GM20431 (cell line): ENCODE measurements around the gene PET100.

Experiments used
- in situ Hi-C: fragments of 300-500 bp; cut with MseI, MboI; formaldehyde crosslinking; loops from one replicate; pipeline ENCODE4 v1.15.0; 2020; ENCODE audit warnings: low sequenced_read_pairs; ENCODE audit not compliant: unreplicated experiment

The PET100 gene

DNA sequence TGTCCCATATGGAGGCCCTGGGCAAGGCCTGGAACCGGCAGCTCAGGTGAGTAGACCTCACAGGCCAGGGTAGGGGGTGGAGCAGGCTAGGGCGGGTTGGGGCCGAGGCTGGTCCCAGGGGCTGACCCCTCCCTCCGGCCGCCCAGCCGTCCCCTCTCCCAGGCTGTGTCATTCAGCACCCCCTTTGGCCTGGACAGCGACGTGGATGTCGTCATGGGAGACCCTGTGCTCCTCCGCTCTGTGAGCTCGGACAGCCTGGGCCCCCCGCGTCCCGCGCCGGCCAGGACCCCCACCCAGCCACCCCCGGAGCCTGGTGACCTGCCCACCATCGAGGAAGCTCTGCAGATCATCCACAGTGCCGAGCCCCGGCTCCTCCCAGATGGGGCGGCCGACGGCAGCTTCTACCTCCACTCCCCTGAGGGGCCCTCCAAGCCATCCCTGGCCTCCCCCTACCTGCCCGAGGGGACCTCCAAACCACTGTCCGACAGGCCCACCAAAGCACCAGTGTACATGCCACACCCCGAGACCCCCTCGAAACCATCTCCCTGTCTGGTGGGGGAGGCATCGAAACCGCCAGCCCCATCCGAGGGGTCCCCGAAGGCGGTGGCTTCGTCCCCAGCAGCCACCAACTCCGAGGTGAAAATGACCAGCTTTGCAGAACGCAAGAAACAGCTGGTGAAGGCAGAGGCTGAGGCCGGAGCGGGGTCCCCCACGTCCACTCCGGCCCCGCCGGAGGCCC is 17.9 kb upstream of the PET100 start:
- in situ Hi-C loops: no loop called here

DNA sequence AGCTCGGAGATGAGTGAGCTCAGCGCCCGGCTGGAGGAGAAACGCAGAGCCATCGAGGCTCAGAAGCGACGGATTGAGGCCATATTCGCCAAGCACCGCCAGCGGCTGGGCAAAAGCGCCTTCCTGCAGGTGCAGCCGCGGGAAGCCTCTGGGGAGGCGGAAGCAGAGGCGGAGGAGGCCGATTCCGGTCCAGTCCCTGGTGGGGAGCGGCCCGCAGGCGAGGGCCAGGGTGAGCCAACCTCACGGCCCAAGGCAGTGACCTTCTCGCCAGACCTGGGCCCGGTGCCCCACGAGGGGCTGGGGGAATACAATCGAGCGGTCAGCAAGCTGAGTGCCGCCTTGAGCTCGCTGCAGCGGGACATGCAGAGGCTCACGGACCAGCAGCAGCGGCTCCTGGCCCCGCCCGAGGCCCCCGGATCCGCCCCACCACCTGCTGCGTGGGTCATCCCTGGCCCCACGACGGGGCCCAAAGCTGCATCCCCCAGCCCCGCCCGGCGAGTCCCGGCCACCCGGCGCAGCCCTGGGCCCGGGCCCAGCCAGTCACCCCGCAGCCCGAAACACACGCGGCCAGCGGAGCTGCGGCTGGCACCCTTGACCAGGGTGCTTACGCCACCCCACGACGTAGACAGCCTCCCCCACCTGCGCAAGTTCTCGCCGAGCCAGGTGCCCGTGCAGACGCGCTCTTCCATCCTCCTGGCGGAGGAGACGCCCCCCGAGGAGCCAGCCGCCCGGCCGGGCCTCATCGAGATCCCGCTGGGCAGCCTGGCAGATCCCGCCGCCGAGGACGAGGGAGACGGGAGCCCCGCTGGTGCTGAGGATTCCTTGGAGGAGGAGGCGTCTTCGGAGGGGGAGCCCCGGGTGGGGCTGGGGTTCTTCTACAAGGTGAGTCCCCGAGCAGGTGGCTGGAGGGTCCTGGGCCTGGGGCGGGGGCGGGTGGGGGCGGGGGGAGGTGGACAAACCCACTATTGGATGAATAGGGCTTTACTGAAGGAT is 17.0 kb upstream of the PET100 start:
- in situ Hi-C loops: no loop called here

DNA sequence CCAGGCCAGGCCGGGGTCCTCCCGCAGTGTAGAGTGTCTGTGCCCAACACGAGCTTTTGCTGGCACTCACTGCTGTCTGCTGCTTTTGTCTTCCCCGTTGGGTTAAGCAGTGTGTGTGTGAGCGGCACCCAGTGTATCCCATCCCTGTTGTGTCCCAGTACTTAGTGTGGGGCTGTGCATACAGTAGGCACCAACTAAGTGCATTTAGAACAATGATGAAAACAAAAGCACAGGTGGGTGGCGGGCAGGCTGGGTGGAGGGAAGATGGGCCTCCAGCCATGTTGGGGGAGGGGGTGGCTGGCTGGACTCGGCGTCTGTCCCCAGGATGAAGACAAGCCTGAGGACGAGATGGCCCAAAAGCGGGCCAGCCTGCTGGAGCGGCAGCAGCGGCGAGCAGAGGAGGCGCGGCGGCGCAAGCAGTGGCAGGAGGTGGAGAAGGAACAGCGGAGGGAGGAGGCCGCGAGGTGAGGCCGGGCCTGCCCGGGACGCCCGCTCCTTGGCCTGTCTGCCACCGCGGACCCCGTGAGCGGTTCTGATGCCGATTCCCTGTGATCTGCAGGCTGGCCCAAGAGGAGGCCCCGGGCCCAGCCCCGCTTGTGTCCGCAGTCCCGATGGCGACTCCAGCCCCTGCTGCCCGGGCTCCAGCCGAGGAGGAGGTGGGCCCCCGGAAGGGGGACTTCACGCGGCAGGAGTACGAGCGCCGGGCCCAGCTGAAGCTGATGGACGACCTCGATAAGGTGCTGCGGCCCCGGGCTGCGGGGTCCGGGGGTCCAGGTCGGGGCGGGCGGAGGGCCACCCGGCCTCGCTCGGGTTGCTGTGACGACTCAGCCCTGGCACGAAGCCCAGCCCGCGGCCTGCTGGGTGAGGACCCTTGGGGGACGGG is 14.5 kb upstream of the PET100 start:
- in situ Hi-C loops: no loop called here

DNA sequence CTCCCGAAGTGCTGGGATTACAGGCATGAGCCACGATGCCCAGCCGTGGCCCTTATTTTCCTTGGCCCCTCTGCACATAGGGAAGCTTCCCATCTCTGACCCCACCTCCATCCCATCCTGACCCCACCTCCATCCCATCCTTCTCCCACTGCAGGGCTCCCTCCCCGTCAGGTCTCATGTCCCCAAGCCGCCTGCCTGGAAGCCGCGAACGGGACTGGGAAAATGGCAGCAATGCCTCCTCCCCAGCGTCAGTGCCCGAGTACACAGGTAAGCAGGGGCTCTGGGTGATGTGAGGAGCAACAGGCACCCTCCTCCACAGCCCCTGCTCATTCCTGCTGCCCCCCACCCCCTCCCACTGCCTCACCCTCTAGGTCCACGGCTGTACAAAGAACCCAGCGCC is 12.4 kb upstream of the PET100 start:
- in situ Hi-C loops: no loop called here

DNA sequence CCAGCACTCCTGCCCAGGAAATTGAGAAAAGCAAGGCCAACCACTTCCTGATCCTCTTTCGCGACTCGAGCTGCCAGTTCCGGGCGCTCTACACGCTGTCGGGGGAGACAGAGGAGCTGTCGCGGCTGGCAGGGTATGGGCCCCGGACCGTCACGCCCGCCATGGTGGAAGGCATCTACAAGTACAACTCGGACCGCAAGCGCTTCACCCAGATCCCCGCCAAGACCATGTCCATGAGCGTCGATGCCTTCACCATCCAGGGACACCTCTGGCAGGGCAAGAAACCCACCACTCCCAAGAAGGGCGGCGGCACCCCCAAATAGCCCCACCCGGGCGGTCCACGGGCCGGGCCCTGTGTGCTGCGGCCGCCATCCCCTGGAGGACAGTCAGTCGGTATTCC is 11.9 kb upstream of the PET100 start:
- in situ Hi-C loops: no loop called here

DNA sequence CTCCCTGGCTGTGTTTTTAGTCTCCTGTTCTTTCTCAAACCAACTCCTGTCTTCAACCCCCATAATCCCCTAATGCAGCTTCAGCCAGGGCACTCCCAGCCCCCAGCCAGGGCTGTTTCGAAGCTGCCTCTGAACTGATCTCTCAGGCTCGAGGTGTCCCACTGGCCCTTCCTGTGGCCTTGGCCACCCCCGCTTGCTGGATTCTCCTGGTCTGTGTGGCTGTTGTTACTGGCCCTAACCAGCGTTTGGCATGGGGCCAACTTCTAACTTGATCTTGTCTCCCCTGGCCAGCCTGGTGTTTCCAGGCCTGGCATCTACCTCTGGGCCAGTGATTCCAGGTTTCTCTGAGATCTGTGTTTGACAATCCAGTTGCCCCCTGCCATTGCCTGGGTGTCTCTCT is 11.2 kb upstream of the PET100 start:
- in situ Hi-C loops: no loop called here

DNA sequence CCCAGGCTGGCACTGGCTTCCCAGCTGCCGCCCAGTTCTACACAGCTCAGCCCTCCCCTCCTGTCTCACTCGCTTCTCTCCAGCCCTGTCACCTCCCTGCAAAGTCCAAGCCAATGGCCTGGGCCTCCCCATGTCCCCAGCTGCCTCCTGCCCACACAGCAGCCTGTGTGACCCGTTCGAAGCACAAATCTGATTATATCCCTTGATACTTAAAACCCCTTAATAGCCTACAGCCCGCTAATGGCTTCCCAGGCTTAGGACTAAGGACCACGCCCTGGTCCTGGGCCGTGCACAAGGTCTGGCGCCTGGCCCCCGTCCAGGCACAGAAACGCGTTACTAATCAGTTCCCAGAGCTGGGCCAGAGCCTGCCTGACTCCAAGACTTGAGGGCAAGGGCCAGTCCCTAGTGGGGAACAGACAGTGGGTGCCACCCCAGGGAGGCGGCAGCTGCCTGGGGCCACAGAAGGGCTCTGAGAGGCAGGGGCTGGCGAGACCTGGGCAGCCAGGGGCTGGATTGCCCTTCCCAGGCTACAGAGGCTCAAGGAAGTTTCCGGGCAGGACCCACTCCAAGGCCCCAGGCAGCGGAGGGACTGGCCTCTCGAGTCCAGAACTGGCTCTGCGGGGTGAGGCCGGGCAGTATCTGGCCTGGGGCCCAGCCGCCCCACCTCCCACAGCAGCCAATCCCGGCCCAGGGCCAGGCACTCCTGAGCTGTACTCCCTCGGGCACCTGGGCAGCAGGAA is 10.7 kb upstream of the PET100 start:
- in situ Hi-C loops: no loop called here

DNA sequence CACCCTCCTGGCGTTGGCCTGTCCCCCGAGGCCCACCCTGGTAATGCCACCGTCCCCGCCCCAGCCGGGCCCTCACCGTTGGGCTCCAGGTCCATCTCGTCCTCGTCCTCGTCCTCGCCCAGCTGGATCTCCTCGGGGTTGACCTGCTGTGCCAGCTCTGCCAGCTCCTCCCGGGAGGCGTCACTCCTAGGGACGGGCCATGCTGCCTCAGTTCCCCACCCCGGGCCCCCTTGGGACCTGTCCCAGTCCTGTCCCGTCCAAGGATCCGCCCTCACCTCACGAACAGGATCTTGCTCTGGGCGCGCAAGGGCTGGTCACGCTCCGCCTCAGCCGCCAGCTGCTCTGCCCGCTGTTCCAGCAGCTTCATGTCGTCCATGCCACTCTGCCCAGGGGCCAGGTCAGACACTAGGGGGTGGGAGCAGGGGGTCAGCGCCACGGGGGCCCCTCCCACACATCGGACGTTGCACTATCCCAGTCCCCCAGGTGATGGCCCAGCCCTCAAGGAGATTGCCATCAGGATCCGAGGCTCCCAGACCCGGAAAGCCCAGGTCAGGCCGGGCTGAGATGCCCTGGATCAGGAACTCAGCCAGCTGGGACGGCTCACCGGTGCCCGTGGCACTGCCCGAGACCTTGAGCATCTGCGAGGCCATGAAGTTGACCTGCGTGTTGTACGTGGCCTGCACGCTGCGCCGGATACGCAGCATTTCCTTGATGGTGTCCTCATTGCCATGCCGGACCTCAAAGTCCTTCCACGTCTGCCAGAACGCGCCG is 9.7 kb upstream of the PET100 start:
- in situ Hi-C loops: no loop called here

DNA sequence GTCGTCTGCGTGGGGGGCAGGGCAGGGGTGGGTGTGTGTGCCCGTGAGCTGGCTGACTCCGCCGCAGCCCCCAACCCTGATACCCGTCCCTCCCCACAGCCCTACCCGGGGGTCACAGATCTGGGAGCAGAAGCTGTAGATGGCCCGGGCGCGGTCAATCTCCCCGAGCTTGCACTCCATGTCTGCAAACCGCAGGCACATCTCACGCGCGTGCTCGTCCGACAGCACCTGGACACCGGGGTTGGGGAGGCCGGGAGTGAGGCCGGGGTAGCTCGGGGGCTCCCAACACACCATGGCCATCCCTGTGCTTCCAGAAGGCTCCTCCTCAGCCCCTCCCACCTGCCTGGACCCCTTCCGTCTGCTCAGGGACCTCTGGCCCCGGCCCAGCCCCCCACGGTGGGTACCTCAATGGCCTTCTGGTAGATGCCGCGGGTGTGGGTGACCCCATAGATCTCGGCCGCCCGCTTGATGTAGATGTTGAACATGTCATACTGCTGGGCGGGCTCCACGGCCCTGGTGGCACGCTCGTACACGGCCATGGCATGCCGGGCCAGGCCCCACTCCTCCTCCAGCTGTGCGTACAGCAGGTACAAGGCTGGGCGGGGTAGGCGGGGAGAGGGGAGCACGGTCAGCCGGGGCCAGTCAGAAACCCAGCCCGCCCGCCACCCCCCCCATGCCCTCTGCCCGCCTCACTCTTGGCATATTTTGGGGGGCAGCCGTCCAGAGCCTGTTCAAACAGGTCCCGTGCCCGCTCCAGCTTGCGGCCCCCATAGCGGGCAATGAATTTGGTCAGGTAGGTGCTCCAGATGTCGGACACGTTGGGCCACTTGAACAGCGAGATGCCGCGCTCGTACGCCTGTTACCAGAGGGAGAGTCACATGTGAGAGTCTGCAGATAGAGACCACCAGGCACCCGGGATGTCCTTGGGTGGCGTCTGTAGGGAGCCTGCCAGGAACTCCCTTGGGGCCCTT is 8.9 kb upstream of the PET100 start:
- in situ Hi-C loops: no loop called here

DNA sequence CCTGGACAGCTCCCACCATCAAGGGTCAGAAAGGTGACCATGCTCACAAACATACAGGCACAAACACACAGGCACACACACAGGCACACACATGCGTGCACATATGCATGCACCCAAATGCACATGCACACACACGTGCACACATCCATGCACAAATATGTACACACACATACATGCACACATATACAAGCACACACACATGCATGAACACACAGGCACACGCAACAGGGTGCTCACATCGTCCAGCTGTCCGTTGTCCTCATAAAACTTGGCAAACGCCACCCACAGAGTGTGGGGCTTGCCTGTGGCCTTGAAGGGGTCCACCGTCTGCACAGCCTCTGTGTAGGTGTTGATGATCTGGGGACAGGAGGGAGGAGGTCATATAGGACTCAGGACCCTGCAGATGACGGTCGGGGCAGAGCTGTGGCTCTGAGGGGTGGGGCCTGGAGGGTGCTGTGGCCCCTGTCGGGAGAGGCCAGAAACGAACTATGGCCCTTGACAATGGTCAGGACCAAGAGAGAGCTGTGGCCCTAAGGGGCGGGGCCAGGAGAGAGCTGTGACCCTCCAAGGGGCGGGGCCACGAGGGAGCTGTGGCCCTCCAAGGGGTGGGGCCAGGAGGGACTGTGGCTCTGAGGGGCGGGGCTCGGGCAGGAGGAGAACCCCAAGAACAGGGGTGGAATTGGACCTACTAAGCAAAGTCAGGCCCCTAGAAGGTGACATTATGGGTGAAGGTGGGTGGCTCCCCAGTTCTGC is 6.5 kb upstream of the PET100 start:
- in situ Hi-C loops: no loop called here

DNA sequence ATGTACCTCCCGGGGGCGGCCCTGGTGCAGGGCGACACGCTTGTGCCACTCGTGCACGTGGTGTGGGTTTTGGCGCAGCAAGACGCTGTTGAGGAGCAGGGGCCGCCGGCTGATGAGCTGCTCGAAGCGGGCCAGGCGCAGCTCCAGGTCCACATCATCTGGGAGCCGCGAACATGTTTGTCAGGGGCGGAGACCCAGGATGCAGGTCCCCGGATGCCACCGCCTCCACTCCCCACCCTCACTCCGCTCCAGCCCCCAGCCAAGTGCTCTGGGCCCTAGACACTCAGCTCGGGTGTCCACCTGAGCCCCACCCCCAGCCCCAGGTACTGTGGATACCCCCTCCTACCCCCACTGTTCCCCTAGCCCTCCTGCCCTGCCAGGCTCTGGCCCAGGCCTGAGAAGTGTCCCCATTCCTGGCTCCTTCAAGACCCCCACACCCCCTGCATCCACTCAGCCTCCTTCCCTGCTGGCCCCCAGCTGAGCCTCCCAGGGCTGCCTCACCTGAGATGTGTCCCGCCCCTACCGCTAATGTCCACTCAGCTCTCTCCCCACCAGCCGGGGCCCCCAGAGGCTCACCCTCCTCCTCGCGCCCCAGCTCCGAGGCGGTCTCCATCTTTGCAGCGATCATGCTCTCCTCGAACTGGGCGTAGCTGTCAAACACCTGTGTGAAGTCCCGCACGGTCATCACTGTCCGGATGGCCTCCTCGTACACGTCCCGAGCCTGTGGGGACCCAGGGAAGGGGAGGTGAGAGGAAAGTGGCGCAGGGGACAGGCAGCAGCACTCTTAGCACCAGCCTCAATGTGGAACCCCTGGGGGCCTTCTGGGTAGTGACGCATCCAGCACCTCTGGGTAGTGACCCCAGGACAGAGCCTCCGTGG is 5.6 kb upstream of the PET100 start:
- in situ Hi-C loops: no loop called here

DNA sequence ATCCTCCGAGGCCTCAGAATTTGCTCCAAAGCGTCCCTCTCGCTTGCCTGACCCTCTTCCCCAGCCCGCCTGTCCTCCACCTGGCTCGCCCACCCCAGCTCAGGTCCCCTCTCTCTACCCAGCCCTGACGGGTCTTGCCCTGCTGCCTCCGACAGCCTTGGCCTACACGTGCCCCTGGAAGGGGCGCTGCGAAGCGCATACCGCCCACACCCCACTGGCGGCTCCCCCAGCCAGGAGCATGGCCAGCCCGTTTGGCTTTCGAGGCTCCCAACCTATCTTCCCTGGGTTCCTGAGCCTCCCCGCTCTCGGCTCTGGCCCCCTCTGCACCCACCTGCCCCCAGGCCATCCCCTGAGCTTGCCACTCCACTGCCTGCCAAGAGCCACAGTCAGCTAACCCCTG is 4.8 kb upstream of the PET100 start:
- in situ Hi-C loops: no loop called here

DNA sequence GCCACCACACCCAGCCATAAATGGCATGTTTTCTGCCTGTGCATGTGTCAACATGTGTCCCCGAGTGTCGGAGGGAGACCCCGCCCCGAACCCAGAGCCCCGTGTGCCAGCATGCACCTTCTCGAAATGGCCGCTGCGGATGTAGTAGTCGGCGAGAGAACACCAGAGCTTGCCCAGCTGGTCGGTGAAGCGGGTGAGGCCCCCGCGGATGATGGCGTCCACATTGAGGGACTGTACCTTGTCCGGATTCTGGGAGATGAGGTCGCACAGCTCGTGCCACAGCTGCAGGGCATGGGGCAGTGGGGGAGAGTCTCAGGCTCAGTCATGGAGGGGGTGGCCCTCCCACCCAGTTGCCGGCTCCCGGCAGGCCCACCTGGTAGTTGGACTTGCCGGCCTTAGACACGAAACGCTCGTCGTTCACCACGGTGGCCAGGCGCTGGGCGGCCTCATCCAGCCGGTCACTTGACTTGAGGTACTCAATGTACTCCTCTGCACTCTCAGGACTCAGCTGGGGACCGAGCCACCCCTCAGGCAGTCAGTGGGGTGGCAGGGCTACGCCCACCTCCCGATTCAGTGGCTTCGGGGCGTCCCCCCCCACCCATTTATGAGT is 3.7 kb upstream of the PET100 start:
- in situ Hi-C loops: no loop called here

DNA sequence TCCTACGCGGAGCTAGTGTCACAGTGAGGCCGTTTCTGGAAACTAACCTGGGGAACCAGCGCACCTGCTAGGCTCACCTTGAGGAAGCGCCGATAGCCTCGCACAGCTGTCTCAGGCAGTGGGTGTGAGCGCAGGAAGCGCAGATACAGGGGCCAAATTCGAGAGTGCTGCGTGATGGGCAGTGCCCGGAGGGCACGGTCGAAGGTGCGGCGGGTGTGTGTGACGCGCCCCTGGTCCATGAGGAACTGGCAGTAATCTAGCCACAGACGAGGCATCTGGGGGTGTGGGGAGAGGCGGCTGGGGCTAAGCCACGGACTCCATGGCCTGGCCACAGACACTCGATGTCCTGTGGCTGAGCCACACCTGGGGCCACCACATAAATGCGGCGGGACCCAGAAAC is 2.4 kb upstream of the PET100 start:
- in situ Hi-C loops: no loop called here

DNA sequence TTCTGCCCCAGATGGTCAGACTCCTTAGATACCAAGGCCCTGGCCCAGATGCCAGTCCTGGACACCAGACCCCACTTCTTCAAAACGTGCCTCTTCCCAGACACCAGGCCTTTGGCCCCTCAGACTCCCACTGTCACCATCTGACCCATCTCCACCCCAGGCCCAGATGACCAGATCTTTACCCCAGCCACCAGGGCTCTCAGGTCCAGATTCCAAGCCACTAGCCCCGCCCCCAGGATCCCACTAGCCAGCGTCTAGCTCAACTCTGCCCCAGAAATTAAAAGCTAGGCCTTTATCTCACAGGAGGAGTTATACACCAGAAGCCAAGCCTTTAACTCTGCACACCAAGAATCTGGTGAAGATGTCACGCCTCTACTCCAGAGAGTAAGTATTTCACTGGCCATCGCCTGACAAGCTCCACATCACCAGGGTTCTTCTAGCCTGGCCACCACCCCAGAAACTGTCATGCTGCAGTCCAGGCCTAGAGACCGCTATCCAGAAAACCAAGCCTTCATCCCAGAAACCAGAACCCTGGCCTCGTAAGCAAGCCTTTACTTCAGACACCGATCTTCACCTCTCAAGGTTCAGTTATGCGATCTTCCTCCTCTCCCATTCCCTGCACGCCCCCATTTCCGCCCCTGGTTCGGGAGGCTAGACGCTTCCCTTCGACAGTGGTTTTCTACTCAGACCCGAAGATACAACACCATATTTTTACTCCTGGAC is 843 bp upstream of the PET100 start:
- in situ Hi-C loops: no loop called here
